NCI-H524 (cell line): Measurements from ENCODE around the gene INSYN1.

Experiments used
- DNase-seq, 2 experiments: peaks; one replicate each; lab custom pipeline; 2025; lab: John Stamatoyannopoulos, UW

INSYN1 gene

GRCh38 chr15:73686781-73687256 is 66.3 kb downstream of the INSYN1 start:
- no peak for DNase-seq

DNA sequence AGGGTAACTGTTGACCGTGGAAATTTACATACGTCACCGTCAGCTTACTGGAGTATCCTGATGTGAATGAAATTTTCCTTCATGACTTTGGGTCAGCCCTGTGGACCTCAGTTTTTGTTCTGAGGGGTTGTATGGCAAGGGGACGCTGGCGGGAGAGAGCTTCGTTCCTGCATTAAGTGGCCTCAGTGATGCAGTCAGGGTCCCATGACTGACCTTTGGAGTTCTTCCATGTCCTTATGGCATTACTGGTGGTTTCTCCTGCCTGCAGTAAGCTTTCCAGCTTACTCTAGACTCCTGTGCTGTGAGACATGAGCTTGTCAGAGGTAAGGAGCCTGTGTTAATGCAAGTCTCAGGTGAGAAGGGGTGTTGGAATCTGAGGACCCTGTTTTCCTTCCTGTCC is 67.2 kb downstream of the INSYN1 start:
- DNase-seq, result no peak
